NCI-H128 (cell line): ENCODE results near the gene RBP3.

Experiments used
- DNase-seq: peaks from one replicate; lab custom pipeline; 2025; ENCODE audit not compliant: unreplicated experiment; lab: John Stamatoyannopoulos, UW

Gene RBP3

DNA sequence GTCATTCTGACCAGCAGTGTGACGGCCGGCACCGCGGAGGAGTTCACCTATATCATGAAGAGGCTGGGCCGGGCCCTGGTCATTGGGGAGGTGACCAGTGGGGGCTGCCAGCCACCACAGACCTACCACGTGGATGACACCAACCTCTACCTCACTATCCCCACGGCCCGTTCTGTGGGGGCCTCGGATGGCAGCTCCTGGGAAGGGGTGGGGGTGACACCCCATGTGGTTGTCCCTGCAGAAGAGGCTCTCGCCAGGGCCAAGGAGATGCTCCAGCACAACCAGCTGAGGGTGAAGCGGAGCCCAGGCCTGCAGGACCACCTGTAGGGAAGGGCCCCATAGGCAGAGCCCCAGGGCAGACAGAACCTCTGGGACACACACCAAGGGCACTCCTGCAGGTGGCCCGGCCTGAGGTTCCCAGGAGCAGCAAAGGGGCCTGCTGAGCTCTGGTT lies 9.0 kb downstream of the RBP3 start:
- no peak for DNase-seq

GRCh38 chr10:47357911-47358310 lies 9.7 kb downstream of the RBP3 start:
- DNase-seq: no peak

DNA sequence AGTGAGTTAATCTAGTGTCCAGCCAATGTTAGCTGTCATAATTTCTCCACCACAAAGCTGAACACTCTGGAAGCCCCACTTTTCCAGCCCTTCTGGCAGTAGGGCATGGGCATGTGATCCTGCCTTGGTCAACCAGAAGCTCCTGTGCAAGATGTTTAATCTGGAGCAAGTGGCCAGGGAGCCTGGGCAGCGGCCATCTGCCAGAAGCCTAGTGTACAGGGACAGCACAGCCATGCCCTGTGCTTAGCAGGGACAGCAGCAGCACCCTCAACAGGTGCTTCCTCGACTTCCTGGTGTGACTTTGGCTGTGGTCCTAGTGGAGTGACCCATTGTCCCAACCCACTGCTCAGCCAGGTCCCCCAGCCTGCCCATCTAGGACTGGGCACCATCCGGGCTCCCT lies 10.3 kb downstream of the RBP3 start:
- DNase-seq: no peak

GRCh38 chr10:47359101-47359500 lies 10.9 kb downstream of the RBP3 start:
- no peak for DNase-seq

DNA sequence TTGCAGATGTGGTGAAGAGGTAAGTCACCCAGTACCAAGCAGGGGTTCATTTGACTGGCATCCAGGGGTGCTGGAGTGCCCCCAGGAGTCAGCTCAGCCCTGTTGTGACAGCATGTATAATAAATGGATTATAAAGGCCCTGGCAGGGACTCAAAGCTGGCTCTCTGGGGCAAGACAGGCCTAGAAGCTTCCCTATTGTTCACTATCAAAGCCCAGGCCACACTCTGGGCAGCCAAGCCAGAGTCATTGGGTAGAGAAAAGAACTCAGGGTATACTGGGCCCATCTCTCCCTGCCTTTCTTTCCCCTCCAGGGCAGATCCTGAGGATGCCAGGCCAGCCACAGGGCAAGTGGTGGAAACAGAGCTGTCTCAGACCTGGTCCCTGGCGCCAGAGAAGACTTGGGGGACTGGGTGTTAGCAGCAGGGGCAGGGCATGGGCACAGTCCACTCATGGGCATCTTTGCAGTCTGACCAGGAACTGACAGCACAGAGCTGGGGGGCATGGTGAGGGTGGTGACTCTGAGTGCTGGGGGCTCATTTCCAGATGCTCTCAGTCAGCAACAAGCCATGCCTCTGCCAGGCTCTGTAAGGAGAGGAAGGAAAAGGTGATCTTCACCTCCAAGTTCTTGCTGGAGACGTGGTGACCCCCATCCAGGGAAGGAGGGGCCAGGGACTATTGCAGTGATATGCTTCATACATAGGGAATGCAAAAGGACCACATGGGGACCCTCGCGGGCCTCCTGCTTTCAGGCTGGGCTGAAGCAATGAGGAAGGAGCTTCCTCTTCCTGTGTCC lies 11.7 kb downstream of the RBP3 start:
- no peak for DNase-seq

GRCh38 chr10:47360419-47361040 lies 12.4 kb downstream of the RBP3 start:
- no peak for DNase-seq

DNA sequence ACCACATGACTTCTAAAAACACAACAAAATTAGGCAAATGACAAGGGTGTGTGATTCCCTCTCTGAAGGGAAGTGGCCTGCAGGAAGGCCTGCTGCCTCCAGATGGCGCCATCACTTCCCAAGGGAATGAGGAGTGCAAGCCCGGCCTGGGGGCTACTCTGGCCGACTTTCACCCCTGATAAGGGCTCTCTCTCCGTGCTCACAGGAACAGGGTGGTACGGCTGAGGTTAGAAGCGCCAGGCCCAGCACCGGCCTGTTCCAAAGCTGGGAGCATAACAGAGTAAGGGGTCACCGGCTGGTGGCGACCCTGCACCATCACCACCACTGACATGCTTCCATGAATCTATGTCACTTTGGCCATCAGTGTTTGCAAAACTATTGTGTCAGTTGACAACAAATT lies 13.1 kb downstream of the RBP3 start:
- no peak for DNase-seq

DNA sequence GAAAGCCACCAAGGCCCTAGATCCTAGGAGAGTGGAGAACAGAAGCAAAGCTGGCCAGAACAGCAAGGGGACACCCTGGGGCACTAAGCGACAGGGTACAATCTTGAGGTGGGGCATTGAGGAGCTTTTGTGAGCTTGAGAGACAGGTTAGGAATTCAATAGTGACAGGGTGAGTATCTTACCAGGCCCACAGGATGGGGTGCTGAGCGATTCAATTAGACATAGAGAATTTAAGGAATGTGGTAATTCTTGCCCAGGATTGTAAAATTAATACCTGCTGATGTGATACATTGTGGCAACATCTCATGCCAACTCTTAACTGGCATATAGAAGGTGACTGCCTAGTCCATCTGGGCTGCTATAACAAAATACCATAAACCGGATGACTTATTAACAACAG lies 14.0 kb downstream of the RBP3 start:
- no peak for DNase-seq

GRCh38 chr10:47363781-47364180 lies 15.6 kb downstream of the RBP3 start:
- no peak for DNase-seq

DNA sequence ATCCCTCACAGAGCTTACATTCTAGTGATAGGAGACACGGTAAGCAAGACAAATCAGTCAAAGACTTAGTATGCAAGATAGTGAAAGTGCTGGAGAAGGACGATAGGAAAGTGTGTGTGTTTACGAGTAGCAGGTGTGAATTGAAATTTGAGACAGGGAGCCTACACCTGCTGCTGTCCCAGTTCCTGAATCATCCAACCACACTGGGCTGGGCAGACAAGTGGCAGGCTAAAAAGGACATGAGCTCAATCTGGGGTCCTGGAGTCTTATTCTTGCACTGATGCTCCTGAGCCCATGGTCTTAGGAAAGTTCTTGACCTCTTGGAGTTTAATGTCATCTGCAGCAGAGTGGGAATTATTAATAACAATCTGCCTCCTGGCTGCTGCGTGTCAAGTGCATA lies 16.2 kb downstream of the RBP3 start:
- no peak for DNase-seq

- no peak for DNase-seq
Observed at GRCh38 chr10:47364911-47365310, 16.7 kb downstream of the RBP3 start.

GRCh38 chr10:47365431-47366180 lies 17.4 kb downstream of the RBP3 start:
- no peak for DNase-seq

DNA sequence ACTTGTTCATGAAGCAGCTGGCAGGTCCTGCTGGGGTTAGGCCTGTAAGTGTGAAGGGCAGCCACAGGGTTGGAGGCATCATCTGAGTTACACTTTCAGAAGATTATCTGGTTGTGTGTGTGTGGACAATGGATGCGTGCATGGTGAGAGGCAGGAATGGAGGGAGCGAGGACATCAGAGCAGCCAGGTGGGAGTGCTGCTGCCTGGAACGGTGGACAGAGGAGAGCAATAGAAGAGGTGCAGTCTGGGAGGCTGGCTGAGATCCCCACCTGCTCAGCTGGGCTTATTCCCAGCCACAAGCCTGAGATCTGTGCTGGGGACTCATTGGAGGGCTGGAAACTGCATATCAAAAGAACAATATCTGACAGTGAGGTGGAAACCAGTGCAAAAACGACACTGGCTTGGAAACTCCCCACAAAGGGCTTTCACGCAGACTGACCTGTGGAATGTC lies 18.0 kb downstream of the RBP3 start:
- DNase-seq: no peak

GRCh38 chr10:47366731-47367460 lies 18.7 kb downstream of the RBP3 start:
- no peak for DNase-seq

GRCh38 chr10:47367646-47368045 lies 19.5 kb downstream of the RBP3 start:
- no peak for DNase-seq

- DNase-seq: no peak
Observed at GRCh38 chr10:47368431-47369180, 20.4 kb downstream of the RBP3 start.

GRCh38 chr10:47369251-47369894 lies 21.2 kb downstream of the RBP3 start:
- no peak for DNase-seq

DNA sequence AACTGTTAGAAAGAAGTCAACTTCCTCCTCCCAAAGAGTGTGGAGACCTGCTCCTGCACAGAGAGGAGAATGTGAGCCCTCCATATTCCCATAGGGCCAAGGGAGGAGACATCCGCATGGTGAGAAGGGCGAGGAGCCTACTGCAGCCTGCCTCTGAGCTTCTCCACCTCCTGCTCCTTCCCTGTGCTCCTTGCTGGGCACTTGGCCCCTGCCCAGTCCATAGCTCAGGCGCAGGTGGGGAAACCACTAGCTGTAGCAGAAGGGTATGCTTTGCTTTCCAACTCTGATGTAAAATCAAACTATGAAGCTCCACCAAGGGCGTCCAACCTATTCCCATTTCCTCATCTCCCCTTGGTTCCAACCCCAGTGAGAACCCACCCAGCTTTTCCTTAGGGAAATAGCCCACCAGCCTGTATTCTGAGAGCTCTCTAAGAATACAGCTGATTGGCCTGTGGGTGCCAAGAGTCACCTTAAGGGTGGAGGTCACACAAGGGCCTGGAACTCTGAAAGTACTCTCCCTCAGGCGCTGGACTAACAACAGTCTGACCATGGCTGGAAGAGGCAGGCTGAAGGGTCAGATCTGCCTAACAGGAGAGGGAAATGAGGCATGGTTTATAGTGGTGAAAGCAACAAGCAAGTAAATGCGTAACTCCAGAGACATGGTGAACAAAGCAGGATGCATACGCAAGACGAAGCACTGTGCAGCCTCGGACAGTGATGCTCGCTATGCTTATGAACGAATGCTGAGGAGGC lies 22.0 kb downstream of the RBP3 start:
- no peak for DNase-seq

DNA sequence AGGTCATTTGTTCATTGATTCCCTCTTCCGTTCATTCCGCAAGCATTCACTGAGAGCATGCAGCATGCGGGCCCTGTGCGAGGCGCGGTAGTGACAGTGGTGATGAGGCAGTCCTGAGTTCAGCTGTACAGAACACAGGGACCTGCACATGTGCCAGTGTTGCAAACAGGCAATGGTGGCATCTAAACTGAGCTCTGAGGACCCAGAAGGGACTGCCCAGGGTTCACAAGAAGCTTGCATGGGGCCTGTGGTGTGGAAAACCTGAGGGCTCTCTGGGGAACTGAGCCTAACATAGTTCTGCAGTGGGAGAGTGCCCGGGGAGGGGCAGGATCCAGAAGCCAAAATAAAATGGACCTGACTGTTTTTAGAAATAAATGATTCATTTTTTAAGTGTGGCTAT lies 22.7 kb downstream of the RBP3 start:
- DNase-seq: no peak
